H1 (cell line): Measurements from ENCODE around the gene LAP3. TPM values are rescaled to one million over a fixed set of nuclear protein-coding genes. Genes with fewer than 3 reads are reported as not detected.

ENCODE experiments used
- ASH2L ChIP-seq: fragments of 200-600, 300-600 bp; sonication (generic); IDR thresholded peaks from one replicate; pipeline ENCODE4 v1.7.1; 2017; ENCODE audit warnings: low read length
- GABPA ChIP-seq: IDR thresholded peaks from 2 replicates; pipeline ENCODE4 v1.6.1; 2011; ENCODE audit warnings: mild to moderate bottlenecking, low read length, moderate library complexity, borderline replicate concordance; ENCODE audit not compliant: insufficient read depth
- HDAC2 ChIP-seq, 2 experiments: fragments of 300-600 bp in 1 of 2; sonication (generic) in 1 of 2; IDR thresholded peaks; 2 replicates each; pipeline ENCODE4 v1.6.1; 2011 to 2012; ENCODE audit warnings: low read depth in 2 of 2, low read length in 2 of 2, mild to moderate bottlenecking in 2 of 2, moderate library complexity in 2 of 2, borderline replicate concordance in 1 of 2, inconsistent platforms in 1 of 2
- KDM1A ChIP-seq: fragments of 200-600, 300-600 bp; sonication (generic); IDR thresholded peaks from 2 replicates; pipeline ENCODE4 v1.7.1; 2016; ENCODE audit warnings: mild to moderate bottlenecking, low read length, borderline replicate concordance
- RBBP5 ChIP-seq: IDR thresholded peaks from 2 replicates; pipeline ENCODE4 v1.7.1; 2012; ENCODE audit warnings: low read depth, mild to moderate bottlenecking, inconsistent platforms, low read length, moderate library complexity, borderline replicate concordance
- SP2 ChIP-seq: IDR thresholded peaks from 2 replicates; pipeline ENCODE4 v1.6.1; 2012; ENCODE audit warnings: mild to moderate bottlenecking, low read length, inconsistent platforms
- TAF7 ChIP-seq: optimal IDR thresholded peaks from 2 replicates; pipeline ENCODE3; 2011; ENCODE audit warnings: low read depth, mild to moderate bottlenecking, inconsistent platforms, low read length, moderate library complexity, borderline replicate concordance
- polyA plus RNA-seq, 7 experiments: library from polyadenylated mRNA; depleted of rRNA in 3 of 7; stranded (reverse) in 5 of 7; unstranded in 2 of 7; fragments of >200 nt in 5 of 7; fragments of 200-250 nt in 2 of 7; gene quantifications; 1 replicate in 5 of 7; 2 replicates in 1 of 7; 4 replicates in 1 of 7; pipeline versions ENCODE4 v1.2.1 to v1.2.3, GENCODE V29; 2011 to 2013; ENCODE audit warnings: missing spikeins in 2 of 7, mixed read lengths in 2 of 7
- total RNA-seq: library from RNA; stranded (reverse); fragmentation: NEBNext Ultra II Directional; extraction: Animal tissue kit (Norgen Biotek cat#: 25700); gene quantifications from 2 replicates; pipeline ENCODE4 v1.2.1, GENCODE V29; 2021

Gene LAP3
- total and polyA plus RNA-seq, 2 of the 8 experiments (the other 6 are each of a cell fraction or from before 2014, with no cell fraction given), result 28.3 to 50.9 TPM

- TF ChIP-seq GABPA (no peak), KDM1A (no peak), TAF7 (no peak), SP2 (no peak), HDAC2 (IDR thresholded peaks at IDR 0.05; ENCODE audit: borderline replicate concordance in 1 of 2, low read depth in 2 of 2, low read length in 2 of 2) (no peak), ASH2L (no peak), RBBP5 (no peak)
These were observed 7.7 kb downstream of the LAP3 start (continued) for GRCh38 chr4:17584521-17585213.
